SK-N-SH treated with all-trans-retinoic acid at 6 μM for 48 hours (cell line): ENCODE data around the gene LANCL1.

Source experiments
- CREB5 ChIP-seq: fragments of 250-450 bp; sonication (Bioruptor Pico); IDR thresholded peaks from 2 replicates; pipeline ENCODE4 v1.5.1; 2020; ENCODE audit warnings: low read depth, mild to moderate bottlenecking, moderate library complexity
- CSDC2 ChIP-seq: fragments of 250-450 bp; sonication (Bioruptor Pico); IDR thresholded peaks from 2 replicates; pipeline ENCODE4 v1.5.0; 2020; ENCODE audit warnings: mild to moderate bottlenecking, moderate library complexity
- PATZ1 ChIP-seq: fragments of 250-450 bp; sonication (Bioruptor Pico); IDR thresholded peaks from 2 replicates; pipeline ENCODE4 v1.8.0; 2020; ENCODE audit warnings: mild to moderate bottlenecking, moderate library complexity, borderline replicate concordance
- SNAI2 ChIP-seq: fragments of 250-450 bp; sonication (Bioruptor Pico); IDR thresholded peaks from 2 replicates; pipeline ENCODE4 v1.5.0; 2020; ENCODE audit warnings: mild to moderate bottlenecking, moderate library complexity
- TCF4 ChIP-seq: fragments of 250-450 bp; sonication (Bioruptor Pico); IDR thresholded peaks from 2 replicates; pipeline ENCODE4 v1.8.0; 2021; ENCODE audit warnings: mild to moderate bottlenecking, moderate library complexity, borderline replicate concordance
- TOX ChIP-seq: fragments of 250-450 bp; sonication (Bioruptor Pico); IDR thresholded peaks from 2 replicates; pipeline ENCODE4 v1.8.0; 2021; ENCODE audit warnings: mild to moderate bottlenecking, moderate library complexity, borderline replicate concordance
- ZC3H10 ChIP-seq: fragments of 250-450 bp; sonication (Bioruptor Pico); IDR thresholded peaks from 2 replicates; pipeline ENCODE4 v1.5.1; 2021; ENCODE audit warnings: mild to moderate bottlenecking, moderate library complexity
- ZFP3 ChIP-seq: fragments of 250-450 bp; sonication (Bioruptor Pico); IDR thresholded peaks from 2 replicates; pipeline ENCODE4 v1.5.0; 2020; ENCODE audit warnings: mild to moderate bottlenecking, moderate library complexity
- ZFP30 ChIP-seq: fragments of 450-650 bp; formaldehyde crosslinking; IDR thresholded peaks from 2 replicates; pipeline ENCODE4 v1.5.0; 2022; ENCODE audit warnings: mild to moderate bottlenecking, moderate library complexity
- ZNF565 ChIP-seq: fragments of 450-650 bp; formaldehyde crosslinking; conservative IDR thresholded peaks from 2 replicates; pipeline ENCODE4 v1.5.0; 2020; ENCODE audit warnings: low read depth, mild to moderate bottlenecking, moderate library complexity
- ZNF70 ChIP-seq: fragments of 450-650 bp; formaldehyde crosslinking; IDR thresholded peaks from 2 replicates; pipeline ENCODE4 v1.5.0; 2020; ENCODE audit warnings: mild to moderate bottlenecking, moderate library complexity

GRCh38 chr2:210399440-210400041, 77.0 kb downstream of the LANCL1 start:
- TF ChIP-seq SNAI2 = no peak
- TF ChIP-seq ZC3H10 (CRISPR knock-in tag) = no peak
- no peak for TF ChIP-seq ZFP30 (CRISPR knock-in tag)
- TF ChIP-seq ZNF565 = no peak
- TF ChIP-seq CSDC2 (CRISPR knock-in tag) = no peak
- TF ChIP-seq CREB5 = no peak
- TF ChIP-seq PATZ1 = no peak
- no peak for TF ChIP-seq TOX (CRISPR knock-in tag)
- no peak for TF ChIP-seq TCF4 (CRISPR knock-in tag)
- TF ChIP-seq ZFP3 (CRISPR knock-in tag) = no peak
- no peak for TF ChIP-seq ZNF70 (CRISPR knock-in tag)
